PC-3 (cell line): ENCODE measurements around the gene DNAAF5. TPM values are rescaled to one million over a fixed set of nuclear protein-coding genes. Genes with fewer than 3 reads are reported as not detected.

Experiments used
- ATAC-seq: fragments of 200-7000 bp; cut with Tn5 transposase; 2 replicates; pipeline ENCODE4 v1.9.1; 2020; ENCODE audit warnings: mild to moderate bottlenecking, moderate library complexity
- BruUV-seq: library from RNA; stranded (reverse); fragments of 400-500 nt; replicated peaks from 2 replicates; lab custom pipeline; 2021; lab: Mats Ljungman, UMichigan
- CTCF ChIA-PET: fragments of 300-600 bp; sonication (Branson Sonifier 250); formaldehyde crosslinking; loops from one replicate; lab custom pipeline; 2022; ENCODE audit warnings: antibody characterized with exemption; lab: Charles Lee
- POLR2A ChIA-PET: fragments of 300-600 bp; sonication (Branson Sonifier 250); formaldehyde crosslinking; loops from one replicate; lab custom pipeline; 2022; ENCODE audit warnings: antibody characterized with exemption; ENCODE audit not compliant: unreplicated experiment; lab: Charles Lee
- DNase-seq: peaks from one replicate; pipeline ENCODE4 v3.0.0-alpha.2; 2015
- H2AFZ ChIP-seq: fragments of 300-600 bp; sonication (generic); 2 replicates; pipeline ENCODE4 v1.6.0; 2016; ENCODE audit warnings: antibody characterized with exemption, low read length
- H3F3A ChIP-seq: fragments of 300-600 bp; sonication (generic); one replicate; pipeline ENCODE4 v1.6.0; 2017; ENCODE audit warnings: antibody characterized with exemption, low read length, control low read depth, mild to moderate bottlenecking; ENCODE audit not compliant: unreplicated experiment
- H3K27ac ChIP-seq: fragments of 300-600 bp; sonication (generic); 2 replicates; pipeline ENCODE4 v1.5.1; 2016; ENCODE audit warnings: mild to moderate bottlenecking, low read length
- H3K27me3 ChIP-seq: fragments of 300-600 bp; sonication (generic); 2 replicates; pipeline ENCODE4 v1.6.1; 2016; ENCODE audit warnings: low read length, mixed read lengths
- H3K36me3 ChIP-seq: fragments of 300-600 bp; sonication (generic); 2 replicates; pipeline ENCODE4 v1.6.1; 2016; ENCODE audit warnings: low read depth, mixed run types, low read length, mixed read lengths
- H3K4me1 ChIP-seq: fragments of 300-600 bp; sonication (generic); 2 replicates; pipeline ENCODE4 v1.5.1; 2016; ENCODE audit warnings: low read length; ENCODE audit not compliant: insufficient read depth
- H3K4me2 ChIP-seq: fragments of 300-600 bp; sonication (generic); 2 replicates; pipeline ENCODE4 v1.6.0; 2016; ENCODE audit warnings: low read length
- H3K4me3 ChIP-seq: fragments of 300-600 bp; sonication (generic); 2 replicates; pipeline ENCODE4 v1.5.1; 2016; ENCODE audit warnings: mild to moderate bottlenecking, low read length, mixed read lengths
- H3K79me2 ChIP-seq: fragments of 300-600 bp; sonication (generic); 2 replicates; pipeline ENCODE4 v1.6.1; 2017; ENCODE audit warnings: low read length, mixed read lengths
- H3K9ac ChIP-seq: fragments of 300-600 bp; sonication (generic); 2 replicates; pipeline ENCODE4 v1.6.0; 2016; ENCODE audit warnings: mild to moderate bottlenecking, low read length
- H3K9me2 ChIP-seq: fragments of 300-600 bp; sonication (generic); replicated peaks from 2 replicates; pipeline ENCODE4 v1.6.1; 2016; ENCODE audit warnings: mixed run types, low read length, mixed read lengths
- H3K9me3 ChIP-seq: fragments of 300-600 bp; sonication (generic); 2 replicates; pipeline ENCODE4 v1.6.1; 2016; ENCODE audit warnings: low read length, mixed read lengths
- H4K20me1 ChIP-seq: fragments of 300-600 bp; sonication (generic); 2 replicates; pipeline ENCODE4 v1.6.1; 2016; ENCODE audit warnings: low read length, mixed read lengths
- CTCF ChIP-seq: fragments of 300-600 bp; sonication (generic); conservative IDR thresholded peaks from 2 replicates; pipeline ENCODE4 v1.5.1; 2017; ENCODE audit warnings: antibody characterized with exemption, low read depth, mild to moderate bottlenecking, low read length
- EZH2 ChIP-seq: fragments of 300-600 bp; sonication (generic); IDR thresholded peaks from one replicate; pipeline ENCODE4 v1.6.1; 2017; ENCODE audit warnings: antibody characterized with exemption, mild to moderate bottlenecking, low read length; ENCODE audit not compliant: unreplicated experiment
- EZH2phosphoT487 ChIP-seq: fragments of 300-600 bp; sonication (generic); IDR thresholded peaks from 2 replicates; pipeline ENCODE4 v1.6.1; 2018; ENCODE audit warnings: mild to moderate bottlenecking, antibody characterized with exemption, low read length, borderline replicate concordance
- intact Hi-C: fragments of 100-400 bp; cut with micrococcal nuclease; formaldehyde crosslinking; loops from 2 replicates; pipeline ENCODE4 v1.9.0; 2023
- total RNA-seq: library from RNA; depleted of rRNA; stranded (reverse); fragments of >200 nt; gene quantifications from 2 replicates; pipeline ENCODE4 v1.2.3, GENCODE V29; 2014

The DNAAF5 gene
- total RNA-seq, 1 experiment from 2014 or later, result 66.3 TPM

- no TSS peak for BruUV-seq
- Histone ChIP-seq H3K4me1 (no peaks in the 10 kb centered on the region), H3K4me3 (no peak overlapping the region), H3K9ac (no peak overlapping the region), H3K27me3 (no peaks in the 10 kb centered on the region), H3K27ac (no peak overlapping the region), H3K4me2 (no peak overlapping the region), H3F3A (no peaks in the 10 kb centered on the region), H3K79me2 (no peaks in the 10 kb centered on the region), H3K9me2 (no peaks in the 10 kb centered on the region), H3K9me3 (no peaks in the 10 kb centered on the region), H2AFZ (no peak overlapping the region), H3K36me3 (no peaks in the 10 kb centered on the region; the same call in 1 of the 2 replicates), H4K20me1 (no peaks in the 10 kb centered on the region)
- intact Hi-C loops, result no loop called here
- POLR2A ChIA-PET, result no interaction called here
- CTCF ChIA-PET, result no interaction called here
- ATAC-seq (no peak), DNase-seq (no peak)
- TF ChIP-seq EZH2 (no peak), CTCF (no peak), EZH2phosphoT487 (no peak)
Measured at GRCh38 chr7:711922-712380, 14.5 kb upstream of the DNAAF5 start.

GRCh38 chr7:712381-713138 lies 13.9 kb upstream of the DNAAF5 start:
- H3K9me3 ChIP-seq, result no peaks in the 10 kb centered on the region
- ChIA-PET CTCF (no interaction called here), POLR2A (no interaction called here)
- no peaks in the 10 kb centered on the region for H3K27me3 ChIP-seq
- H4K20me1 ChIP-seq, result no peaks in the 10 kb centered on the region
- no TSS peak for BruUV-seq
- ATAC-seq, result no peak
- TF ChIP-seq EZH2phosphoT487 (no peak), CTCF (no peak), EZH2 (no peak)
- intact Hi-C loops, result no loop called here
- no peak overlapping the region for H3K9ac ChIP-seq
- H3K27ac ChIP-seq, result no peak overlapping the region
- no peak for DNase-seq
- no peaks in the 10 kb centered on the region for H3K4me1 ChIP-seq
- H3K36me3 ChIP-seq, result no peaks in the 10 kb centered on the region; the same call in 1 of the 2 replicates
- no peaks in the 10 kb centered on the region for H3F3A ChIP-seq
- no peak overlapping the region for H2AFZ ChIP-seq
- no peaks in the 10 kb centered on the region for H3K9me2 ChIP-seq
- H3K79me2 ChIP-seq, result no peaks in the 10 kb centered on the region
- H3K4me3 ChIP-seq, result no peak overlapping the region
- H3K4me2 ChIP-seq, result no peak overlapping the region

DNA sequence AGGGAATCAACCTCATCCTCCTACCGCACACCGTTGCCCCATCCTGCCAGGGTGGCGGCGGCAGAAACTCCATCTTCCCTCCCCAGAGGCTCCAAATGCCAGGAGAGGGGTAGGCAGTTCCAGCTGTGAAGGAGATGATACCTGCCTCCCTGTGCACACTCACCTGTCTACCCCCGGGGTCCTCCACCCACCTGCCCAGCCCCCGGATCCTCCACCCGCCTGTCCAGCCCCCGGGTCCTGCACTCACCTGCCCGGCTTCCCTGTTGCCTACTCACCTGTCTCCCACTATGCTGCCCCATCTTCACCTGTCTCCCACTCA lies 13.4 kb upstream of the DNAAF5 start:
- H4K20me1 ChIP-seq, result no peaks in the 10 kb centered on the region
- TF ChIP-seq CTCF (no peak), EZH2 (no peak), EZH2phosphoT487 (no peak)

More for the DNA sequence above, 13.4 kb upstream of the DNAAF5 start:
- no peak overlapping the region for H2AFZ ChIP-seq
- intact Hi-C loops, result no loop called here
- no peaks in the 10 kb centered on the region for H3F3A ChIP-seq
- H3K9me2 ChIP-seq, result no peaks in the 10 kb centered on the region
- ChIA-PET CTCF (no interaction called here), POLR2A (no interaction called here)
- no peak overlapping the region for H3K4me2 ChIP-seq
- H3K9ac ChIP-seq, result no peak overlapping the region
- no peak for DNase-seq
- no TSS peak for BruUV-seq
- no peaks in the 10 kb centered on the region for H3K4me1 ChIP-seq
- H3K9me3 ChIP-seq, result no peaks in the 10 kb centered on the region
- ATAC-seq, result no peak
- no peaks in the 10 kb centered on the region for H3K79me2 ChIP-seq
- H3K36me3 ChIP-seq, result no peaks in the 10 kb centered on the region; the same call in 1 of the 2 replicates
- H3K27me3 ChIP-seq, result no peaks in the 10 kb centered on the region
- H3K27ac ChIP-seq, result no peak overlapping the region
- H3K4me3 ChIP-seq, result no peak overlapping the region
